ENCODE measurements around the gene MACROD1. TPM values are rescaled to one million over a fixed set of nuclear protein-coding genes. Genes with fewer than 3 reads are reported as not detected.

Gene MACROD1
- total RNA-seq, 2 donors from 2014 or later = 3.9 to 7.5 TPM

- no peaks in the 10 kb centered on the region for H3K9me3 ChIP-seq (ENCODE audit: control insufficient read depth, low read length, poor library complexity, severe bottlenecking)
- no peak for ATAC-seq
- Mint-ChIP-seq H3K36me3 (ENCODE audit: low read depth) (no peaks in the 10 kb centered on the region), H3K4me3 (no peak overlapping the region), H3K27ac (no peak overlapping the region), H3K27me3 (peaks cover 22% of the 10 kb centered on the region), H3K4me1 (peaks cover 2% of the 10 kb centered on the region)
- no peak for DNase-seq
Observed at GRCh38 chr11:64065712-64066111, 100.2 kb downstream of the MACROD1 start.

DNA sequence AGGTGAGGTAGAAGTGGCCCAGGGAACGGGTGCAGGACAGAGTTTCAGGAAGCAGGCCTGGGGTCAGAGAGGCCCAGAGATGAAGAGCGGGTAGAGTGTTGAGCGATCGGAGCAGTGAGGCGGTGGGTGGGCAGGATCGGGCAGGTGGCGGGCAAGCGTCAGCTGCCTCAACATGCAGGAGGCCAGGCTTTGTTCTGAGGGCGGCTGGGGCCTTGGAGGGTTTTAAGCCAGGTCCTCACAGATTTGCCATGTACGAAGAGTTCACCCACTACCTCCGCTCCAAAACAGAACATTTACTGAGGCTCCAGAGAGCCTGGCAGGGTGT is 100.8 kb downstream of the MACROD1 start:
- no peaks in the 10 kb centered on the region for H3K36me3 Mint-ChIP-seq (ENCODE audit: low read depth)
- no peak for ATAC-seq

GRCh38 chr11:64064374-64065140 is 101.4 kb downstream of the MACROD1 start:
- no peak for ATAC-seq
- H3K27ac Mint-ChIP-seq = no peak overlapping the region
- no peaks in the 10 kb centered on the region for H3K9me3 ChIP-seq (ENCODE audit: control insufficient read depth, low read length, poor library complexity, severe bottlenecking)
- peaks cover 2% of the 10 kb centered on the region for H3K4me1 Mint-ChIP-seq
- H3K36me3 Mint-ChIP-seq (ENCODE audit: low read depth) = no peaks in the 10 kb centered on the region
- peaks cover 22% of the 10 kb centered on the region for H3K27me3 Mint-ChIP-seq
- H3K4me3 Mint-ChIP-seq = no peak overlapping the region
- DNase-seq = no peak

More for the DNA sequence above, 100.8 kb downstream of the MACROD1 start:
- no peaks in the 10 kb centered on the region for H3K9me3 ChIP-seq (ENCODE audit: control insufficient read depth, low read length, poor library complexity, severe bottlenecking)
- peaks cover 22% of the 10 kb centered on the region for H3K27me3 Mint-ChIP-seq
- no peak for DNase-seq
- H3K4me3 Mint-ChIP-seq = no peak overlapping the region
- H3K4me1 Mint-ChIP-seq = peaks cover 2% of the 10 kb centered on the region
- H3K27ac Mint-ChIP-seq = no peak overlapping the region

- DNase-seq (no peak), ATAC-seq (no peak)
- Mint-ChIP-seq H3K36me3 (ENCODE audit: low read depth) (no peaks in the 10 kb centered on the region), H3K27ac (no peak overlapping the region), H3K4me3 (no peak overlapping the region), H3K4me1 (peaks cover 2% of the 10 kb centered on the region), H3K27me3 (peaks cover 22% of the 10 kb centered on the region)
- H3K9me3 ChIP-seq (ENCODE audit: control insufficient read depth, low read length, poor library complexity, severe bottlenecking) = no peaks in the 10 kb centered on the region
Observed at GRCh38 chr11:64063777-64064176, 102.1 kb downstream of the MACROD1 start.

- no peaks in the 10 kb centered on the region for H3K36me3 Mint-ChIP-seq (ENCODE audit: low read depth)
- peaks cover 2% of the 10 kb centered on the region for H3K4me1 Mint-ChIP-seq
- peak overlapping the region; percentile 89 for H3K4me3 Mint-ChIP-seq
- no peaks in the 10 kb centered on the region for H3K9me3 ChIP-seq (ENCODE audit: control insufficient read depth, low read length, poor library complexity, severe bottlenecking)
- no peak for DNase-seq
- H3K27ac Mint-ChIP-seq = no peak overlapping the region
- no peak for ATAC-seq
- H3K27me3 Mint-ChIP-seq = peaks cover 22% of the 10 kb centered on the region
Observed at GRCh38 chr11:64062185-64063039, 103.5 kb downstream of the MACROD1 start.

DNA sequence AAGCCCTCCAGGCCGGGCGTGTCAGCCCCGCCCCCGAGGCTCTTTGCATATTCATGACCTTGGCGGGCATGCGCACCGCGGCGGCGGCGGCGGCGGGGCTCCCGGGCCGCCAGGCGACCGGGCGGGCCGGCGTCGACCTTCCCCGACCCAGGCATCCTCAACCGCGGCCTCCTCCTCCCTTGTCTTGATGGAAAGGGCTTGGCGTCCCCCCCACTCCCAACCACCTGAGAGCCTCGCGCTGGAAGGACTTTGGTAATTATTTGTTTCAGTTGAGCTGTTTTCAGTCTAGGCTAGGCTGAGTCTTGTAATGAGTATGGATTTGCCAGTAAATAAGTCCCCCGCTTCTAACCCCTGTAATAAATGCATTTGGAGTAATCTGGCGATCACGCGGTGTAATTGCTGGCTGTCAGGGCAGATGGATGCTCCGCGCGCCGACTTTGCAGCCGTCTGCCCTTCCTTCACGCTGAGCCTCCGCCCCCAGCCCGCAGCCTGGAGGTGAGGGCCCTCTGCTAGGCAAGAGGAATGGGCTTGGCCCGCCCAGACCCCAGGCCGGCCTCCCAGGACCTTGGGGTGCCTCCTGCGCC is 105.0 kb downstream of the MACROD1 start:
- peaks cover 22% of the 10 kb centered on the region for H3K27me3 Mint-ChIP-seq
- no peak overlapping the region for H3K27ac Mint-ChIP-seq
- DNase-seq (peak; percentile 41 to 44 (median 42)), ATAC-seq (peak; percentile 85)
- H3K9me3 ChIP-seq (ENCODE audit: control insufficient read depth, low read length, poor library complexity, severe bottlenecking) = no peaks in the 10 kb centered on the region
- peak overlapping the region; percentile 89 for H3K4me3 Mint-ChIP-seq
- peaks cover 2% of the 10 kb centered on the region for H3K4me1 Mint-ChIP-seq
- H3K36me3 Mint-ChIP-seq (ENCODE audit: low read depth) = no peaks in the 10 kb centered on the region

GRCh38 chr11:64060263-64060860 is 105.6 kb downstream of the MACROD1 start:
- peak overlapping the region; percentile 69 for H3K4me3 Mint-ChIP-seq

GRCh38 chr11:64059339-64060140 is 106.4 kb downstream of the MACROD1 start:
- Mint-ChIP-seq H3K4me3 (no peak overlapping the region), H3K27ac (no peak overlapping the region), H3K4me1 (peaks cover 2% of the 10 kb centered on the region), H3K36me3 (ENCODE audit: low read depth) (no peaks in the 10 kb centered on the region), H3K27me3 (peaks cover 17% of the 10 kb centered on the region)
- H3K9me3 ChIP-seq (ENCODE audit: control insufficient read depth, low read length, poor library complexity, severe bottlenecking) = no peaks in the 10 kb centered on the region
- ATAC-seq = no peak
- no peak for DNase-seq

More at GRCh38 chr11:64060263-64060860, 105.6 kb downstream of the MACROD1 start:
- H3K36me3 Mint-ChIP-seq (ENCODE audit: low read depth) = no peaks in the 10 kb centered on the region
- H3K4me1 Mint-ChIP-seq = peaks cover 2% of the 10 kb centered on the region
- H3K27ac Mint-ChIP-seq = no peak overlapping the region
- ATAC-seq (no peak), DNase-seq (no peak)
- peaks cover 22% of the 10 kb centered on the region for H3K27me3 Mint-ChIP-seq
- H3K9me3 ChIP-seq (ENCODE audit: control insufficient read depth, low read length, poor library complexity, severe bottlenecking) = no peaks in the 10 kb centered on the region

DNA sequence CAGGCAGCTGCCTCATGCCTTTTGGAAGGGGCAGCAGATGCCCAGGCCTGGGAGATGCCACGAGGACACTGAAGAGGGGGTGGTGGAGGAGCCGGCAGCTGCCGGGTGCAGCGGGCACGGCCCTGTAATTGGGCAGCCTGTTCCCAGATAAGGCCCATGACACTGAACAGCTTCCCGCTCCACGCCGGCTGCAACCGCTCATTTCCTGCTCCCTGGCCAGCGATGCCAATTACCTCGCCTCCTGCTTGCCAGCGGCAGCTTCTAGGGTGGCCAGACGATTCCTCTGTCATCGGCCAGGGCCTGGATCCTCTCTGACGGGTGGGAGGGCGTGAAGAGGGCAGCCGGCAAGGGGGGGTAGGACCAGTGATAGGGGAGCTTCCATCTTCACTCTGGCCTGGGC is 107.4 kb downstream of the MACROD1 start:
- peaks cover 16% of the 10 kb centered on the region for H3K27me3 Mint-ChIP-seq
- DNase-seq (no peak), ATAC-seq (no peak)
- H3K4me3 Mint-ChIP-seq = peak overlapping the region; percentile 7
- H3K27ac Mint-ChIP-seq = peak overlapping the region; percentile 1
- peaks cover 2% of the 10 kb centered on the region for H3K4me1 Mint-ChIP-seq
- H3K36me3 Mint-ChIP-seq (ENCODE audit: low read depth) = no peaks in the 10 kb centered on the region
- no peaks in the 10 kb centered on the region for H3K9me3 ChIP-seq (ENCODE audit: control insufficient read depth, low read length, poor library complexity, severe bottlenecking)

DNA sequence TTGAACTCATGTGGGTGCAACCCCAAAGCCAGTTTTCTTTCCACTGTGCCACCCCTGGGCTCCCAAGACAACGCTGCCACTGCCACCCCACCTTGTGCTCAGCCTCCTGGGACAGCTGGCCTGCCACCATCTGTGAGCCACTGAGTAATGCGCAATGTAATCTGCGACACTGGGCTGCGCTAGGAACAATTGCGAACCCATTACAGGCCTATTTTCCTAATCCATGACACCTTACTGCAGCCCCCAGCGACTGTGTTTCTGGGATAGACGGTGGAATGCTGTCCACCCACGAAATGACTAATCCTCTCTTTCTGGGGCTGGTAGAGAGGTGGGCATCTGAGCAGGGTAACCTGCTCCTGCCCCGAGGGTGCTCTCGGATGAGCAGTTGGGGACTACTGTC is 108.0 kb downstream of the MACROD1 start:
- Mint-ChIP-seq H3K36me3 (ENCODE audit: low read depth) (no peaks in the 10 kb centered on the region), H3K4me3 (no peak overlapping the region), H3K27me3 (peaks cover 12% of the 10 kb centered on the region), H3K27ac (no peak overlapping the region), H3K4me1 (peaks cover 2% of the 10 kb centered on the region)
- H3K9me3 ChIP-seq (ENCODE audit: control insufficient read depth, low read length, poor library complexity, severe bottlenecking) = no peaks in the 10 kb centered on the region
- ATAC-seq = no peak
- no peak for DNase-seq

GRCh38 chr11:64056861-64057260 is 109.1 kb downstream of the MACROD1 start:
- DNase-seq = no peak
- Mint-ChIP-seq H3K27me3 (peaks cover 5% of the 10 kb centered on the region), H3K27ac (no peak overlapping the region), H3K4me3 (no peak overlapping the region), H3K4me1 (peaks cover 2% of the 10 kb centered on the region), H3K36me3 (ENCODE audit: low read depth) (no peaks in the 10 kb centered on the region)
- H3K9me3 ChIP-seq (ENCODE audit: control insufficient read depth, low read length, poor library complexity, severe bottlenecking) = no peaks in the 10 kb centered on the region
- no peak for ATAC-seq

DNA sequence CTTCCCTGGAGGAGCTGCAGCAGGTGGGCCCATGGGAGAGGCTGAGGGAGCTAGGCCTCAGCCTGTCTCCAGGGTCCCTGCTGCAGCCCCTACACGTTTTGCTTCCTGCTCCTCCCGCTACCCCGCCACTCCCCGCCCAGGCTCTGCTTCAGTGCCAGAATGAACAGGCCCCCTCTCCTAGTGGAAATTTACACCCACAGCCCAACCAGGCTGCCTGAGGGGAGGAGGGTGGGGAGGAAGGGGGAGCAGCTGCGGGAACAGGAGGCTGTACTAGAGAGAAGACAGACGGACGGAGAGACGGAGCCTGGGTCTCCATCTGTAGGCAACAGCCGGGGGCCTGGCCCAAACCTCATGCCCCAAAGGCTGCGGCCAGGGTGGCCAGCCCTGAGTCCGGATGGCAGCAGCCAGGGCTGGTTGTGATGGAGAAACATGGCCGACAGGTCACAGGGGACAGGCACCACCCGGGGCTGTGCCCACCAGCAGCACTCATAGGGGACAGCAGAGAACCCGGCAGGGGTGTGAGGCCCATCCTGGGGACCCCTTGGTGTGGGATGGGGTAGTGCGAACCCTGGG is 109.6 kb downstream of the MACROD1 start:
- no peaks in the 10 kb centered on the region for H3K36me3 Mint-ChIP-seq (ENCODE audit: low read depth)
- H3K27me3 Mint-ChIP-seq = peaks cover 3% of the 10 kb centered on the region
- H3K9me3 ChIP-seq (ENCODE audit: control insufficient read depth, low read length, poor library complexity, severe bottlenecking) = no peaks in the 10 kb centered on the region
- no peak for ATAC-seq
- no peak overlapping the region for H3K4me3 Mint-ChIP-seq
- peaks cover 2% of the 10 kb centered on the region for H3K4me1 Mint-ChIP-seq
- no peak overlapping the region for H3K27ac Mint-ChIP-seq
- no peak for DNase-seq
